Activated naive CD4-positive, alpha-beta T cell treated with anti-CD3 and anti-CD28 coated beads for 36 hours (primary cell): ENCODE measurements around the gene ZXDC. TPM values are rescaled to one million over a fixed set of nuclear protein-coding genes. Genes with fewer than 3 reads are reported as not detected.

Experiments
- CTCF ChIA-PET: fragments of 350-600 bp; sonication (Branson Sonifier 250); formaldehyde crosslinking; loops from one replicate; lab custom pipeline; 2021; ENCODE audit warnings: antibody characterized with exemption; lab: Charles Lee
- DNase-seq: peaks from one replicate; pipeline ENCODE4 v3.0.0-alpha.2; 2020
- H3K27ac Mint-ChIP-seq: one replicate; pipeline ENCODE4 v1.8.0; 2021; ENCODE audit warnings: mild to moderate bottlenecking, mixed read lengths
- H3K27me3 Mint-ChIP-seq: one replicate; pipeline ENCODE4 v1.8.0; 2021; ENCODE audit warnings: low read depth, mixed read lengths
- H3K36me3 Mint-ChIP-seq: one replicate; pipeline ENCODE4 v1.8.0; 2021; ENCODE audit warnings: low read depth, mixed read lengths
- H3K4me1 Mint-ChIP-seq: one replicate; pipeline ENCODE4 v1.8.0; 2021; ENCODE audit warnings: low read depth, mixed read lengths
- H3K4me3 Mint-ChIP-seq: one replicate; pipeline ENCODE4 v1.8.0; 2021; ENCODE audit warnings: mild to moderate bottlenecking, moderate library complexity, mixed read lengths
- H3K9me3 Mint-ChIP-seq: one replicate; pipeline ENCODE4 v1.8.0; 2021; ENCODE audit warnings: mixed read lengths
- intact Hi-C: fragments of 100-400 bp; cut with micrococcal nuclease; formaldehyde crosslinking; loops from one replicate; pipeline ENCODE4 v1.15.1; 2023
- total RNA-seq, 2 experiments: library from RNA; stranded (reverse); gene quantifications; one replicate each; pipeline ENCODE4 v1.2.3, GENCODE V29; 2021

ZXDC gene
- total RNA-seq, 2 experiments from 2014 or later: 23.9 TPM

- no peak overlapping the region for H3K27ac Mint-ChIP-seq
Observed at GRCh38 chr3:126464093-126464492, 11.6 kb downstream of the ZXDC start.

GRCh38 chr3:126463521-126463920, 12.2 kb downstream of the ZXDC start:
- Mint-ChIP-seq H3K9me3 (no peaks in the 10 kb centered on the region), H3K36me3 (peaks cover 49% of the 10 kb centered on the region), H3K4me1 (peaks cover 13% of the 10 kb centered on the region), H3K4me3 (no peak overlapping the region), H3K27ac (no peak overlapping the region), H3K27me3 (no peaks in the 10 kb centered on the region)
- CTCF ChIA-PET: no interaction called here
- no peak for DNase-seq
- intact Hi-C loops: no loop called here

More at GRCh38 chr3:126464093-126464492, 11.6 kb downstream of the ZXDC start:
- H3K27me3 Mint-ChIP-seq: no peaks in the 10 kb centered on the region
- peaks cover 15% of the 10 kb centered on the region for H3K4me1 Mint-ChIP-seq
- no peak for DNase-seq
- H3K4me3 Mint-ChIP-seq: no peak overlapping the region
- H3K9me3 Mint-ChIP-seq: no peaks in the 10 kb centered on the region
- H3K36me3 Mint-ChIP-seq: peaks cover 52% of the 10 kb centered on the region
- CTCF ChIA-PET: no interaction called here
- intact Hi-C loops: no loop called here

- intact Hi-C loops: no loop called here
- H3K27ac Mint-ChIP-seq: no peak overlapping the region
- H3K4me3 Mint-ChIP-seq: no peak overlapping the region
- DNase-seq: no peak
- CTCF ChIA-PET: interaction anchor here (1.1 kb wide), 1 partner anchor 14 kb away, joined by 3 read pairs; no protein-coding TSS in a partner anchor
- peaks cover 43% of the 10 kb centered on the region for H3K36me3 Mint-ChIP-seq
- H3K4me1 Mint-ChIP-seq: peaks cover 4% of the 10 kb centered on the region
- no peaks in the 10 kb centered on the region for H3K9me3 Mint-ChIP-seq
- no peaks in the 10 kb centered on the region for H3K27me3 Mint-ChIP-seq
Observed at GRCh38 chr3:126461450-126462070, 14.1 kb downstream of the ZXDC start.

- H3K4me1 Mint-ChIP-seq: peaks cover 2% of the 10 kb centered on the region
- intact Hi-C loops: no loop called here
- H3K27ac Mint-ChIP-seq: no peak overlapping the region
- no peaks in the 10 kb centered on the region for H3K27me3 Mint-ChIP-seq
- CTCF ChIA-PET: interaction anchor here (0.5 kb wide), 1 partner anchor 1136 kb away, joined by 4 read pairs; no protein-coding TSS in a partner anchor
- DNase-seq: no peak
- no peaks in the 10 kb centered on the region for H3K9me3 Mint-ChIP-seq
- no peak overlapping the region for H3K4me3 Mint-ChIP-seq
- peaks cover 35% of the 10 kb centered on the region for H3K36me3 Mint-ChIP-seq
Observed at GRCh38 chr3:126460381-126460780, 15.3 kb downstream of the ZXDC start.

- CTCF ChIA-PET: no interaction called here
Observed at GRCh38 chr3:126459763-126460127, 15.9 kb downstream of the ZXDC start.

GRCh38 chr3:126459111-126459762, 16.5 kb downstream of the ZXDC start:
- H3K27me3 Mint-ChIP-seq: no peaks in the 10 kb centered on the region
- CTCF ChIA-PET: no interaction called here

More at GRCh38 chr3:126459763-126460127, 15.9 kb downstream of the ZXDC start:
- Mint-ChIP-seq H3K27ac (no peak overlapping the region), H3K4me1 (peaks cover 2% of the 10 kb centered on the region), H3K36me3 (peaks cover 35% of the 10 kb centered on the region), H3K9me3 (no peaks in the 10 kb centered on the region), H3K27me3 (no peaks in the 10 kb centered on the region), H3K4me3 (no peak overlapping the region)
- intact Hi-C loops: no loop called here
- no peak for DNase-seq

GRCh38 chr3:126456766-126457388, 18.8 kb downstream of the ZXDC start:
- H3K27me3 Mint-ChIP-seq: no peaks in the 10 kb centered on the region
- intact Hi-C loops: no loop called here
- no peak overlapping the region for H3K4me3 Mint-ChIP-seq
- H3K36me3 Mint-ChIP-seq: peaks cover 27% of the 10 kb centered on the region
- H3K9me3 Mint-ChIP-seq: no peaks in the 10 kb centered on the region
- DNase-seq: no peak
- CTCF ChIA-PET: no interaction called here
- no peak overlapping the region for H3K27ac Mint-ChIP-seq
- peaks cover 2% of the 10 kb centered on the region for H3K4me1 Mint-ChIP-seq

More at GRCh38 chr3:126459111-126459762, 16.5 kb downstream of the ZXDC start:
- intact Hi-C loops: no loop called here
- DNase-seq: no peak
- Mint-ChIP-seq H3K36me3 (peaks cover 30% of the 10 kb centered on the region), H3K4me1 (peaks cover 2% of the 10 kb centered on the region), H3K27ac (no peak overlapping the region), H3K9me3 (no peaks in the 10 kb centered on the region), H3K4me3 (no peak overlapping the region)

GRCh38 chr3:126456211-126456610, 19.5 kb downstream of the ZXDC start:
- DNase-seq: no peak
- peaks cover 2% of the 10 kb centered on the region for H3K4me1 Mint-ChIP-seq
- H3K4me3 Mint-ChIP-seq: no peak overlapping the region
- no peak overlapping the region for H3K27ac Mint-ChIP-seq
- H3K36me3 Mint-ChIP-seq: peaks cover 20% of the 10 kb centered on the region
- H3K27me3 Mint-ChIP-seq: no peaks in the 10 kb centered on the region
- intact Hi-C loops: no loop called here
- no peaks in the 10 kb centered on the region for H3K9me3 Mint-ChIP-seq
- CTCF ChIA-PET: no interaction called here

GRCh38 chr3:126454437-126455198, 21.1 kb downstream of the ZXDC start:
- no peaks in the 10 kb centered on the region for H3K27me3 Mint-ChIP-seq
- no peak overlapping the region for H3K27ac Mint-ChIP-seq
- no peak for DNase-seq
- CTCF ChIA-PET: no interaction called here
- H3K9me3 Mint-ChIP-seq: no peaks in the 10 kb centered on the region
- peaks cover 14% of the 10 kb centered on the region for H3K36me3 Mint-ChIP-seq
- H3K4me3 Mint-ChIP-seq: no peak overlapping the region
- H3K4me1 Mint-ChIP-seq: peaks cover 2% of the 10 kb centered on the region
- intact Hi-C loops: no loop called here

GRCh38 chr3:126454025-126454424, 21.7 kb downstream of the ZXDC start:
- no peaks in the 10 kb centered on the region for H3K9me3 Mint-ChIP-seq
- intact Hi-C loops: no loop called here
- peaks cover 2% of the 10 kb centered on the region for H3K4me1 Mint-ChIP-seq
- H3K27ac Mint-ChIP-seq: no peak overlapping the region
- H3K36me3 Mint-ChIP-seq: peaks cover 12% of the 10 kb centered on the region
- no peak for DNase-seq
- no peak overlapping the region for H3K4me3 Mint-ChIP-seq
- CTCF ChIA-PET: no interaction called here
- H3K27me3 Mint-ChIP-seq: no peaks in the 10 kb centered on the region

GRCh38 chr3:126452213-126452612, 23.5 kb downstream of the ZXDC start:
- Mint-ChIP-seq H3K27me3 (no peaks in the 10 kb centered on the region), H3K9me3 (no peaks in the 10 kb centered on the region), H3K4me1 (no peaks in the 10 kb centered on the region), H3K36me3 (peaks cover 6% of the 10 kb centered on the region), H3K4me3 (no peak overlapping the region), H3K27ac (no peak overlapping the region)
- CTCF ChIA-PET: no interaction called here
- no peak for DNase-seq
- intact Hi-C loops: no loop called here

- intact Hi-C loops: no loop called here
- Mint-ChIP-seq H3K4me3 (no peak overlapping the region), H3K27me3 (no peaks in the 10 kb centered on the region), H3K9me3 (no peaks in the 10 kb centered on the region), H3K27ac (no peak overlapping the region), H3K4me1 (no peaks in the 10 kb centered on the region), H3K36me3 (peaks cover 6% of the 10 kb centered on the region)
- DNase-seq: no peak
- CTCF ChIA-PET: interaction anchor here (0.6 kb wide), 1 partner anchor 22 kb away, joined by 4 read pairs; no protein-coding TSS in a partner anchor
Observed at GRCh38 chr3:126451511-126451910, 24.2 kb downstream of the ZXDC start.
